Superior temporal gyrus (tissue), 1 donor: ENCODE data around the gene ELOVL5.
"Not testable (repeated sequence)": the region's sequence is repeated elsewhere in the genome, so short reads cannot be mapped to it uniquely, and the experiment has no call there.

Experiments used
- DNase-seq: peaks from one replicate; pipeline ENCODE4 v3.0.0-alpha.2; 2016; ENCODE audit errors: extremely low spot score

Gene ELOVL5

GRCh38 chr6:53348371-53349208 lies at the start of gene ELOVL5:
ELOVL5 (minus strand) TSS chr6:53348950; CDS start chr6:53295699, 53,251 bp downstream.
- DNase-seq, result peak; percentile 98

- no peak for DNase-seq
Measured at GRCh38 chr6:53397283-53397682, 48.5 kb upstream of the ELOVL5 start.

- DNase-seq, result no peak
Measured at GRCh38 chr6:53395986-53396385, 47.2 kb upstream of the ELOVL5 start.

GRCh38 chr6:53394704-53395103 lies 46.0 kb upstream of the ELOVL5 start:
- DNase-seq, result no peak

- no peak for DNase-seq
Measured at GRCh38 chr6:53391170-53391569, 42.4 kb upstream of the ELOVL5 start.

GRCh38 chr6:53390010-53390409 lies 41.3 kb upstream of the ELOVL5 start:
- no peak for DNase-seq

GRCh38 chr6:53388615-53389014 lies 39.9 kb upstream of the ELOVL5 start:
- DNase-seq, result not testable (repeated sequence)

GRCh38 chr6:53382421-53382820 lies 33.7 kb upstream of the ELOVL5 start:
- DNase-seq, result no peak

GRCh38 chr6:53378208-53378607 lies 29.5 kb upstream of the ELOVL5 start:
- DNase-seq, result no peak

GRCh38 chr6:53377793-53378192 lies 29.0 kb upstream of the ELOVL5 start:
- DNase-seq, result no peak

GRCh38 chr6:53377289-53377688 lies 28.5 kb upstream of the ELOVL5 start:
- no peak for DNase-seq

- DNase-seq, result no peak
Measured at GRCh38 chr6:53376661-53377226, 28.0 kb upstream of the ELOVL5 start.

- no peak for DNase-seq
Measured at GRCh38 chr6:53375847-53376246, 27.1 kb upstream of the ELOVL5 start.

- DNase-seq, result no peak
Measured at GRCh38 chr6:53373638-53374037, 24.9 kb upstream of the ELOVL5 start.

- DNase-seq, result no peak
Measured at GRCh38 chr6:53369876-53370515, 21.2 kb upstream of the ELOVL5 start.

- no peak for DNase-seq
Measured at GRCh38 chr6:53369051-53369450, 20.3 kb upstream of the ELOVL5 start.

- no peak for DNase-seq
Measured at GRCh38 chr6:53366128-53366641, 17.4 kb upstream of the ELOVL5 start.

GRCh38 chr6:53363341-53364079 lies 14.8 kb upstream of the ELOVL5 start:
- DNase-seq, result no peak

GRCh38 chr6:53361549-53362031 lies 12.8 kb upstream of the ELOVL5 start:
- no peak for DNase-seq

- peak; percentile 54 for DNase-seq
Measured at GRCh38 chr6:53360093-53360912, 11.6 kb upstream of the ELOVL5 start.

- DNase-seq, result no peak
Measured at GRCh38 chr6:53359843-53360092, 11.0 kb upstream of the ELOVL5 start.
